Measurements from ENCODE around the gene PFN4.
"Not testable (repeated sequence)": the region's sequence is repeated elsewhere in the genome, so short reads cannot be mapped to it uniquely, and the experiment has no call there.

Gene PFN4

DNA sequence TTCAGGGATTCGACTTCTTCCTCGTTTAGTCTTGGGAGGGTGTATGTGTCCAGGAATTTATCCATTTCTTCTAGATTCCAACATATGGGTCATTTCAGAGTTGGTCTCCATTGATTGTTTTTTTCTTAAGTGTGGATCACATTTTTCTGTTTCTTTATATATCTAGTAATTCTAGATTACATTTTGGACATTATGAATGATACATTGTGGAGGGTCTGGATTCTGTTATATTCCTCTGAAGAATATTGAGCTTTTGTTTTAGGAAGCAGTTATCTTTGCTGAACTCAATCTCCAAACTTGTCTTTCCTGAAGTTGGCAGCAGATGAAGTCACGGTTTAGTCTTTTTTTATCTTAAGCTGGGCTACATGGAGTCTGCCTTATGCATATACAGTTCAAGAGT lies 9.4 kb upstream of the PFN4 start:
- Histone ChIP-seq H3K9me3 (peaks cover 2% of the 10 kb centered on the region; the same call in 1 of the 2 replicates), H3K4me1 (no peaks in the 10 kb centered on the region), H3K27me3 (ENCODE audit: low read depth) (no peaks in the 10 kb centered on the region), H3K4me3 (no peak overlapping the region), H3K36me3 (replicated peaks) (no peaks in the 10 kb centered on the region)
- no peak for DNase-seq (ENCODE audit: low spot score in 2 of 2)
- in situ Hi-C loops (cut with MboI; ENCODE audit: low sequenced_read_pairs) = no loop called here

DNA sequence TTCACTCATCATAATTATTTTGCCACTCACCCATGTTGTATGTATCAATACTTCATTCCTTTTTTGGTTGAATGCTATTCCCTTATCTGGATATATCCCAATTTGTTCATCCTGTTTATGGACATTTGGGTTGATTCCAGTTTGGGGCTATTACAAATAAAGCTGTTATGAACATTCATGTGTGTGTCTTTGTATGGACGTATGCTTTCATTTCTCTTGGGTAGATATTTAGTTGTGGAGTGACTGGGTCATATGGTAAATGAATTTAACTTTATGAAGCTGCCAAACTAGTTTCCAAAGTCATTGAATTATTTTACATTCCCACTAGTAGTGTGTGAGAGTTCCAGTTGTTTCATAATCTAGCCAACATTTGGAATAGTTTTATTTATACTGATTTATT lies 2.8 kb upstream of the PFN4 start:
- Histone ChIP-seq H3K4me3 (no peak overlapping the region), H3K4me1 (peaks cover 5% of the 10 kb centered on the region; the same call in 1 of the 2 replicates), H3K9me3 (no peaks in the 10 kb centered on the region; the same call in 1 of the 2 replicates), H3K27me3 (ENCODE audit: low read depth) (no peaks in the 10 kb centered on the region), H3K36me3 (replicated peaks) (no peaks in the 10 kb centered on the region)
- no peak for DNase-seq (ENCODE audit: low spot score in 2 of 2)
- in situ Hi-C loops (cut with MboI; ENCODE audit: low sequenced_read_pairs) = no loop called here

DNA sequence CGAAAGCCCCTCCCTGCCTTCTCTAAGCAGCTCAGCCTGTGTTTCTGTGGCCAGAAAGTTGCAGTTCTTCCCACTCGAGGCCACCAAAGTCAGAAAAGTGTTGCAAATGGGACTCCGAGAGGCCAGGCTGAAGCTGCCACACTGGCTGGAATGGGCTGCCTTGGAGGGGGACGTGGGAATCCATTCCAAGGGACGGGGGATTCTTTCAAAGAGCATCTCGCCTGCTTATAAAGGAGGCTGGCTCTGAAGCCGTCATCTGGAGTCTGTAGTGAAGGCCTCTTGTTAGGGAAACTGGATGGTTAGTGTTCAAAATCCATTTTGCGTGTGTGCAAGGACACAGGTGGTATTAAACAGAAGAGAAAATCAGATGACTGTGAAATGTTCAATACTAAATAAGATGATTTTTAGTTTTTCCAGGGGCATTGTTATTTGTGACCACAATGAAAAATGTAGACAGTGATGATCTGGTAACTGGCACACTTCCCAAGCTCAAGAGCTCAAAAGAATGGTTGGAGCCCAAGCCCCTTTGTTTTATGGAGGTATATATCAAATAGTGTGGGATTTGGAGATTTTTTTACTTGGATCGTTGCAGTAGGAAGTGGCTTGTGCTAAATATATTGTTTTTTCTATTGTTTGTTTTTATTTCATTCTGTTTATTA lies 917 bp upstream of the PFN4 start:
- no peaks in the 10 kb centered on the region for H3K9me3 ChIP-seq
- no peaks in the 10 kb centered on the region for H3K27me3 ChIP-seq (ENCODE audit: low read depth)
- peak overlapping the region; percentile 46 for H3K4me3 ChIP-seq
- no peaks in the 10 kb centered on the region for H3K36me3 ChIP-seq (replicated peaks)
- H3K4me1 ChIP-seq = peaks cover 5% of the 10 kb centered on the region; the same call in 1 of the 2 replicates
- peak; percentile 40 to 52 for DNase-seq (ENCODE audit: low spot score in 2 of 2)
- in situ Hi-C loops (cut with MboI; ENCODE audit: low sequenced_read_pairs) = no loop called here

DNA sequence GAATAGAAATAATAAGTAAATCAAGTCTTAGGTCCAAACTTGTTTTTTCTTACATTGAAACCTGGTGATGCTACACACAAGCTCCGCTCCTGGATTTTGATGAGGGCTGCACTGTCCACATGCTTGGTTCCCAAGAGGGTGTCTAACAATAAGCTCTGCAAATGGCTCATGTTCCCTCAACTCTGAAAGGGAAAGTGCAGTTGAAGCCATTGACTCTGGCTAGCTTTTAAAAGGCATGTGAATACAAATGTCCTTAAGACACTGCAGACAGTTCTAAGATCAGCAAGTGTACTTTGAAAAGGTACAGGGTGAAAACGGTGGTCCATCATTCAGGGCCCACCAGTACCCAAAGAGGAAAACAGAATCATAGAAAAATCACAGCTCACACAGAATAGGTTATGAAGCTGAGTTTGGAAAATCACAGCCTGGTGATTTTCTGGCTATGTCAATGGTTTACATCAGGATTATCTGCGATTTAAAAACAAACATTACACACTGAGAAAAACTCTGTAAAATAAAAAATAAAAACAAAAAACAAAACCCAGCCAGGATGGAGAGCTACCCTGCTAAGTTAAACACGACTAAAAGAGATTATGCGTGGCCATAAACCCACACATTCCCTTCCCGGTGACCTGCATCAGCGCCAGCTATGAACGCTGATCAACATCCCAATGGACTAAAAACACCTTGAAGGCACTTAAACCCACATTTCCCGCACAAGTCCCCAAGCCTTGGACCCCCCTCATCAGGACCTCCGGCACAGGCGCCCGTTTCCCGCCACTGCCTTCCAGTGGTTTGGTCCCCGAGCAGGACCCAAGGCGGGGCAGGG lies 554 bp downstream of the PFN4 start:
- in situ Hi-C loops (cut with MboI; ENCODE audit: low sequenced_read_pairs) = no loop called here
- Histone ChIP-seq H3K4me3 (peak overlapping the region; percentile 46), H3K27me3 (ENCODE audit: low read depth) (no peaks in the 10 kb centered on the region), H3K36me3 (replicated peaks) (no peaks in the 10 kb centered on the region), H3K9me3 (no peaks in the 10 kb centered on the region), H3K4me1 (peaks cover 5% of the 10 kb centered on the region; the same call in 1 of the 2 replicates)
- DNase-seq (ENCODE audit: low spot score in 2 of 2) = no peak

DNA sequence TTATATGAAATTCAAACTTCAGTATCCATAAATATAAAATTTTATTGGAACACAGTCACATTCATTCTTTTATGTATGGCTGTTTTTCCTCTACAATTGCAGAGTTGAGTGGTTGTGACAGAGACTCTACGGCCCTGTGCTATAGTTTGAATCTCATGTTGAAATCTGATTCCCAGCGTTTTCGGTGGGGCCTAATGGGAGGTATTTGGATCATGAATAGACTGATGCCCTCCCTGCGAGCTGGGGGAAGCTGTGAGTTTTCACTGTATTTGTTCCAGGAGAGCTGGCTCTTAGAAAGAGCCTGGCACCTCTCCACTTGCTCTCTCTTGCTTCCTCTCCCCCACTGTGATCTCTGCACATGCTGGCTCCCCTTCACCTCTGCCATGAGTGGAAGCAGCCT lies 1.7 kb downstream of the PFN4 start:
- H3K36me3 ChIP-seq (replicated peaks) = no peaks in the 10 kb centered on the region
- H3K27me3 ChIP-seq (ENCODE audit: low read depth) = no peaks in the 10 kb centered on the region
- no peak overlapping the region for H3K4me3 ChIP-seq
- peaks cover 5% of the 10 kb centered on the region; the same call in 1 of the 2 replicates for H3K4me1 ChIP-seq
- H3K9me3 ChIP-seq = no peaks in the 10 kb centered on the region
- in situ Hi-C loops (cut with MboI; ENCODE audit: low sequenced_read_pairs) = no loop called here
- DNase-seq (ENCODE audit: low spot score in 2 of 2) = no peak

DNA sequence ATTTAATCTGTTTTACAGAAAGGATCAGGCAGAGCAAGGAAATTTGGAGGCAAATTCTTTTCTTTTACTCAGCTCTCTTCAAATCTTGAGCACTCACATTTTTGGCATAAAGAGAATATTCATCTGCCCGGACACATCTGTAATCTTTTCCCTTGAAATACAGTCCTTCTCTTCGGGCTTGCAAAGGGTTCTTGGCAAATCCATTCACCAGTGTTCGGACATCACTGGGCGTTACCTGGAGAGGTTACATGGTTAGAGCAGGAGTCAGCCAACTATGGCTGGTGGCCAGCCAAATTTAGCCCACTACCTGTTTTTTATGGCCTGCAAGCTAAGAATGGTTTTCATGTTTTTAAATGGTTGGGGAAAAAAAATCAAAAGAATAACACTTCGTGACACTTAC lies 2.1 kb downstream of the PFN4 start:
- Histone ChIP-seq H3K4me1 (peaks cover 5% of the 10 kb centered on the region; the same call in 1 of the 2 replicates), H3K4me3 (no peak overlapping the region), H3K36me3 (replicated peaks) (no peaks in the 10 kb centered on the region), H3K9me3 (no peaks in the 10 kb centered on the region), H3K27me3 (ENCODE audit: low read depth) (no peaks in the 10 kb centered on the region)
- no peak for DNase-seq (ENCODE audit: low spot score in 2 of 2)
- in situ Hi-C loops (cut with MboI; ENCODE audit: low sequenced_read_pairs) = no loop called here

DNA sequence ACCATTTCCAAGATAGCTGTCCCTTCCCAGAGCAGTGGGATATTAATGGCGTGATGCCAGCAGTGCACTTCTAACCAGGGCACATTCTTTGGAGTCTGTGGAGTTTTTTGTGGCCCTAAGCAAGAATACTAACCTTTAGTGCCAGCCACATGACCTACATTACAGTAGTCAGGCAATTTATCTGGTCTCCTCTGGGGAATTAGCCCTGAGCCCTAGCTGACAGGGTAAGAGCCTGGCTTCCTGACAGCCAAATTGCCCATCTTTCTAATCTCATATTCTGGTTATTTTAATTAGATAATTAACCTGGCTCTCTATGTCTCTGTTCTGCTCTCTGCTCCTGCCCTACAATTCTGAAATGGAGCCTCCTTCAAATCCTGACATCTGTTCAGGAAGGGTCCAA lies 5.2 kb downstream of the PFN4 start:
- no peak overlapping the region for H3K4me3 ChIP-seq
- no peaks in the 10 kb centered on the region for H3K27me3 ChIP-seq (ENCODE audit: low read depth)
- peaks cover 5% of the 10 kb centered on the region; the same call in 1 of the 2 replicates for H3K4me1 ChIP-seq
- 0 out of 2 replicates have a peak, but pooled peaks cover 3% of the 10 kb centered on the region for H3K9me3 ChIP-seq
- DNase-seq (ENCODE audit: low spot score in 2 of 2) = no peak
- H3K36me3 ChIP-seq (replicated peaks) = no peaks in the 10 kb centered on the region
- in situ Hi-C loops (cut with MboI; ENCODE audit: low sequenced_read_pairs) = no loop called here

DNA sequence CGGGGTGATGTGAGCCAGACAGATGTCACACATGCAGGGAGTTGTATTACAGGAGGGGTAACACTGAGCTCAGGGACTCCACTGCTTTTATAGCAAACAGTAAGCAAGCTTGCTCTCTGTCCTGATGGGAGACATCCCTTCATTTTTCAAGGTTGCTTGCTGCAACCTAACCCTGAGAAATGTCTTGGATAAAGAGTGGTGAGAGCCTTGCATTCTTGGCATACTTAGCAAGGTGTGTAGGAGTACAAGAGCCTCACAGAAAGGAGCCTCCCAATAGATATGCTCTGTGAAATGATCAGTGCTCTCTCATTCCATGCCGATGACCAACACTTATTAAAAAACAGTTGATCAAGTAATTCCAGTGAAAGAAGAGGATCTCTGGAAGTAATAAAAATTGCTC lies 8.1 kb downstream of the PFN4 start:
- H3K27me3 ChIP-seq (ENCODE audit: low read depth) = no peaks in the 10 kb centered on the region
- no peak for DNase-seq (ENCODE audit: low spot score in 2 of 2)
- in situ Hi-C loops (cut with MboI; ENCODE audit: low sequenced_read_pairs) = no loop called here
- 0 out of 2 replicates have a peak, but pooled peaks cover 3% of the 10 kb centered on the region for H3K9me3 ChIP-seq
- H3K36me3 ChIP-seq (replicated peaks) = no peaks in the 10 kb centered on the region
- H3K4me3 ChIP-seq = no peak overlapping the region
- no peaks in the 10 kb centered on the region for H3K4me1 ChIP-seq

DNA sequence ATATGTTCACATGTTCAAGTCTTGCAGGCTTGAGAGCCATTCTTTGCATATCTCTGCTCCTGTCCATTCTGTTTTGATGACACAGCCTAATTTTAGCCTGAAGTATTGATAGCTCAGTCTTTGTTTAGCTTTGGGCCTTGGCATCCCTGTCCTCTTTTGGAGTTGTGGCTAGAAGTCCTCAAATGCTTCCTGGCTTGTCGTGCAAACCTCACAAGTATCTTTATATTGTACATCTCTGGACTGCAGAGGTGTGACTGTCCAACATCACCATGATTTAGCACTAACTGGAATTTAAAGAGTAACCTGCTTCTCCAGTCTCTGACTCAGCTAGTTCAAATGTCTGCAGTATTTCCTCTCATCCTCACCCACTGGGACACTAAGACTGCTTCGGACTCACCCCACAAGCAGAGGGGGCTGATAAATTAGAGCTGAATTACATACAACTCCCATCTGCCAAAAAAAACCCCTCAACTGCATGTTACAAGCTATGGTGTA lies 11.7 kb downstream of the PFN4 start:
- DNase-seq (ENCODE audit: low spot score in 2 of 2) = no peak

DNA sequence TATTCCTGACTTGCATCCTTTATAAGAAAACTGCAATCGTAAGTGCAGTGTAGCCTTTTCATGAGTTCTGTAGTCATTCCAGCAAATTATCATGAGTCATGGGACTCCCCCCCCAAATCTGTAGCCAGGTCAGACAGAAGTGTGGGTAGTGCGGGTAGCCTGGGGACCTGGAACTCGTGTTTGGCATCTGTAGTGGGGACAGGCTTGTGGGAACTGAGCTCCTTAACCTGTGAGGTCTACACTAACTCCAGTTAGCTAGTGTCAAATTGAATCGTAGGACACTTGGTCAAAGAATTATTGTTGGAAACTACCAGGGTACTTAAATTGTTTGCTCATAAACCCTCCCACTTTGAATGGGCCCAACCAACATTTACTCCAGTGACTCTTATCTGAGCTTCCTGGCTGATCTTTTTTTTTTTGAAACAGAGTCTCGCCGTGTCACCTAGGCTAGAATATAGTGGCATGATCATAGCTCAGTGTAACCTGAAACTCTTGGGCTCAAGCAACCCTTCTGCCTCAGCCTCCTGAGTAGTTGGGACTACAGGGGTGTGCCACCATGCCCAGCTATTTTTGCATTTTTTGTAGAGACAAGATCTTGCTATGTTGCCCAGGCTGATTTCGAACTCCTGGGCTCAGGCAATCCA lies 12.4 kb downstream of the PFN4 start:
- DNase-seq (ENCODE audit: low spot score in 2 of 2) = no peak
- Histone ChIP-seq H3K4me3 (no peak overlapping the region), H3K9me3 (0 out of 2 replicates have a peak, but pooled peaks cover 6% of the 10 kb centered on the region), H3K27me3 (ENCODE audit: low read depth) (no peaks in the 10 kb centered on the region), H3K4me1 (no peaks in the 10 kb centered on the region), H3K36me3 (replicated peaks) (no peaks in the 10 kb centered on the region)
- in situ Hi-C loops (cut with MboI; ENCODE audit: low sequenced_read_pairs) = no loop called here

More for the DNA sequence above, 11.7 kb downstream of the PFN4 start:
- Histone ChIP-seq H3K4me1 (no peaks in the 10 kb centered on the region), H3K9me3 (0 out of 2 replicates have a peak, but pooled peaks cover 6% of the 10 kb centered on the region), H3K36me3 (replicated peaks) (no peaks in the 10 kb centered on the region), H3K27me3 (ENCODE audit: low read depth) (no peaks in the 10 kb centered on the region), H3K4me3 (no peak overlapping the region)
- in situ Hi-C loops (cut with MboI; ENCODE audit: low sequenced_read_pairs) = no loop called here

DNA sequence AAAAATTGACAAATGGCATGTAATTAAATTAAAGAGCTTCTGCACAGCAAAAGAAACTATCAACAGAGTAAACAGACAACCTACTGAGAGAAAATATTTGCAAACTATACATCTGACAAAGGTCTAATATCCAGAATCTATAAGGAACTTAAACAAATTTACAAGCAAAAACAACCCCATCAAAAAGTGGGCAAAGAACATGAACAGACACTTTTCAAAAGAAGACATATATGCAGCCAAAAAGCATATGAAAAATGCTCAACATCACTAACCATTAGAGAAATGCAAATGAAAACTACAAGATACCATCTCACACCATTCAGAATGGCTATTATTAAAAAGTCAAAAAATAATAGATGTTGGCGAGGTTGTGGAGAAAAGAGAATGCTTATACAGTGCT lies 13.7 kb downstream of the PFN4 start:
- H3K4me1 ChIP-seq; H3K27me3 ChIP-seq (ENCODE audit: low read depth); H3K4me3 ChIP-seq; in situ Hi-C loops (cut with MboI; ENCODE audit: low sequenced_read_pairs); DNase-seq (ENCODE audit: low spot score in 2 of 2); H3K36me3 ChIP-seq (replicated peaks); H3K9me3 ChIP-seq: not testable (repeated sequence)

DNA sequence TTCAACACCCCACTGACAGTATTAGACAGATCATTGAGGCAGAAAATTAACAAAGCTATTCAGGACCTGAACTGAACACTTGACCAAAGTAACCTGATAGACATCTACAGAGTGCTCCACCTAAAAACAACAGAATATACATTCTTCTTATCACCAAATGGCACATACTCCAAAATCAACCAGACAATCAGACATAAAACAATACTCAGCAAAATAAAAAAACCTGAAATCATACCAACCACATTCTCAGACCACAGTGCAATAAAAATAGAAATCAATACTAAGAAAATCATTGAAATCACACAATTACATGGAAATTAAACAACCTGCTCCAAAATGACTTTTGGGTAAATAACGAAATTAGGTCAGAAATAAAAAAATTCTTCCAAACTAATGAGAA lies 15.8 kb downstream of the PFN4 start:
- H3K4me1 ChIP-seq = no peaks in the 10 kb centered on the region
- in situ Hi-C loops (cut with MboI; ENCODE audit: low sequenced_read_pairs) = no loop called here
- no peak for DNase-seq (ENCODE audit: low spot score in 2 of 2)
- no peak overlapping the region for H3K4me3 ChIP-seq
- H3K36me3 ChIP-seq (replicated peaks) = no peaks in the 10 kb centered on the region
- H3K9me3 ChIP-seq = 0 out of 2 replicates have a peak, but pooled peaks cover 3% of the 10 kb centered on the region
- H3K27me3 ChIP-seq (ENCODE audit: low read depth) = no peaks in the 10 kb centered on the region

DNA sequence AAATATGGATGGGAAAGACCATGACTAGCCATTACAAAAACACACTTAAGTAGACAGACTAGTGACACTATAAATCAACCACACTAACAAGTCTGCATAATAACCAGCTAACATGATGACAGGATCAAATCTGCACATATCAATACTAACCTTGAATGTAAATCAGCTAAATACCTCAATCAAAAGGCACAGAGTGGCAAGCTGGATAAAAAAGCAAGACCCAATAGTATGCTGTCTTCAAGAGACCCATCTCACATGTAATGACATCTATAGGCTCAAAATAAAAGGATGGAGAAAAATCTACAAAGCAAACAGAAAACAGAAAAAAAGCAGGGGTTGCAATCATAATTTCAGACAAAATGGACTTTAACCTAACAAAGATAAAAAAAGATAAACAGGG lies 16.3 kb downstream of the PFN4 start:
- Histone ChIP-seq H3K27me3 (ENCODE audit: low read depth) (no peaks in the 10 kb centered on the region), H3K4me1 (no peaks in the 10 kb centered on the region), H3K9me3 (0 out of 2 replicates have a peak, but pooled peaks cover 3% of the 10 kb centered on the region), H3K4me3 (no peak overlapping the region), H3K36me3 (replicated peaks) (no peaks in the 10 kb centered on the region)
- no peak for DNase-seq (ENCODE audit: low spot score in 2 of 2)
- in situ Hi-C loops (cut with MboI; ENCODE audit: low sequenced_read_pairs) = no loop called here
